GM19455 (cell line): ENCODE data around the gene UBC.
"Not testable (repeated sequence)": the region's sequence is repeated elsewhere in the genome, so short reads cannot be mapped to it uniquely, and the experiment has no call there.

Source experiments
- ATAC-seq: cut with Tn5 transposase; IDR thresholded peaks from one replicate; pipeline ENCODE4 v1.9.1; 2021; ENCODE audit not compliant: unreplicated experiment

UBC gene

DNA sequence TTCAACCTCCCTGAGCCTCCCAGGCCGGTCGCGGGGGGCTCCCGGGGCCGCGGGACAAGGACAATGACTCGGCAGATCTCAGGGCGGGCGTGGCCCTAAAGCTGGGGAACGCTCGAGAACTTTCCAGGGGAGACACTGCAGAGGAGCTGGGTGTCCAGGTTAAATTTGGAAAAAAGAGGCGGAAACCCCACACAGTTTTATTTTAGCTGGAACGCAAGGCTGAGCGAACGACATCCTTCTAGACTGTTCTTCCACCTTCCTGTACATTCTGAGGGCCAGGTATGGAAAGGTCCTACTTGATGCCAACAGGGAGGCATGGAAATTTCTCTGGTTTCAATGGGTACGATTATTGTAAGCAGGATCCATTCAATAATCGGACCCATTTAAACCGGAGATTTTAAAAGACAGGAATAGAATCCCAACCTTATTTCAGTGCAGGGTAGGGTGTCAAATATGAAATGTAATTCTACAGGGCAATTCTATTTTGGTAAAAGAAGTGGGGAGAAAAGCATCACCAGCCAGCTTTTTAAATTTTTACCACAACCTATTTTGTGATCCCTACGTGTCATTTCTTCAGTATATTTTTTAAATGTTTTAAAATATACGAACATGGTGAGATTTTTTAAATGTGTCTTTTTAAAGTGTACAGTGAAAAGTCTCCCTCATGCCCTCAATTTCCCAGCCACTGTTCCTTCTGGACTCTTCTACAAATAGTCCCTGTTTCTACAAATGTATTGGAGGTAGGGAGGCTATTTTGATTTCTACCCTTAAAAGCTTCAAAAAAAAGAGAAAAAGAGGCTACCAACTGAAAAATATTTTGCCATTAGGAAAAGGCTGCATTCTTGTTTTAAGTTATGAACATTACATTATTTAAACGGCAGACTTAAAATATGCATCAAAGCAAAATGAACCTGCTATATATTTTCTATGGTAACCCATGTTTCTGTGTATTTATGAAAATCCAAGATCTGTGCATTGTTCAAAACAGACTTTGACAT lies 1.1 kb upstream of the UBC start:
- peak; percentile 7 for ATAC-seq

DNA sequence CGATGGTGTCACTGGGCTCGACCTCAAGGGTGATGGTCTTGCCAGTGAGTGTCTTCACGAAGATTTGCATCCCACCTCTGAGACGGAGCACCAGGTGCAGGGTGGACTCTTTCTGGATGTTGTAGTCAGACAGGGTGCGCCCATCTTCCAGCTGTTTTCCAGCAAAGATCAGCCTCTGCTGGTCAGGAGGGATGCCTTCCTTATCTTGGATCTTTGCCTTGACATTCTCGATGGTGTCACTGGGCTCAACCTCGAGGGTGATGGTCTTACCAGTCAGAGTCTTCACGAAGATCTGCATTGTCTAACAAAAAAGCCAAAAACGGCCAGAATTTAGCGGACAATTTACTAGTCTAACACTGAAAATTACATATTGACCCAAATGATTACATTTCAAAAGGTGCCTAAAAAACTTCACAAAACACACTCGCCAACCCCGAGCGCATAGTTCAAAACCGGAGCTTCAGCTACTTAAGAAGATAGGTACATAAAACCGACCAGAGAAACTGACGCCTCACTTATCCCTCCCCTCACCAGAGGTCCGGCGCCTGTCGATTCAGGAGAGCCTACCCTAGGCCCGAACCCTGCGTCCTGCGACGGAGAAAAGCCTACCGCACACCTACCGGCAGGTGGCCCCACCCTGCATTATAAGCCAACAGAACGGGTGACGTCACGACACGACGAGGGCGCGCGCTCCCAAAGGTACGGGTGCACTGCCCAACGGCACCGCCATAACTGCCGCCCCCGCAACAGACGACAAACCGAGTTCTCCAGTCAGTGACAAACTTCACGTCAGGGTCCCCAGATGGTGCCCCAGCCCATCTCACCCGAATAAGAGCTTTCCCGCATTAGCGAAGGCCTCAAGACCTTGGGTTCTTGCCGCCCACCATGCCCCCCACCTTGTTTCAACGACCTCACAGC lies 717 bp downstream of the UBC start:
- ATAC-seq = no peak

DNA sequence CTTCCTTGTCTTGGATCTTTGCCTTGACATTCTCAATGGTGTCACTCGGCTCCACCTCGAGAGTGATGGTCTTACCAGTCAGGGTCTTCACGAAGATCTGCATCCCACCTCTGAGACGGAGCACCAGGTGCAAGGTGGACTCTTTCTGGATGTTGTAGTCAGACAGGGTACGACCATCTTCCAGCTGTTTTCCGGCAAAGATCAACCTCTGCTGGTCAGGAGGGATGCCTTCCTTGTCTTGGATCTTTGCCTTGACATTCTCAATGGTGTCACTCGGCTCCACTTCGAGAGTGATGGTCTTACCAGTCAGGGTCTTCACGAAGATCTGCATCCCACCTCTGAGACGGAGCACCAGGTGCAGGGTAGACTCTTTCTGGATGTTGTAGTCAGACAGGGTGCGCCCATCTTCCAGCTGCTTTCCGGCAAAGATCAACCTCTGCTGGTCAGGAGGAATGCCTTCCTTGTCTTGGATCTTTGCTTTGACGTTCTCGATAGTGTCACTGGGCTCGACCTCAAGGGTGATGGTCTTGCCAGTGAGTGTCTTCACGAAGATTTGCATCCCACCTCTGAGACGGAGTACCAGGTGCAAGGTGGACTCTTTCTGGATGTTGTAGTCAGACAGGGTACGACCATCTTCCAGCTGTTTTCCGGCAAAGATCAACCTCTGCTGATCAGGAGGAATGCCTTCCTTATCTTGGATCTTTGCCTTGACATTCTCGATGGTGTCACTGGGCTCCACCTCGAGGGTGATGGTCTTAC lies 1.7 kb downstream of the UBC start:
- not testable (repeated sequence) for ATAC-seq

DNA sequence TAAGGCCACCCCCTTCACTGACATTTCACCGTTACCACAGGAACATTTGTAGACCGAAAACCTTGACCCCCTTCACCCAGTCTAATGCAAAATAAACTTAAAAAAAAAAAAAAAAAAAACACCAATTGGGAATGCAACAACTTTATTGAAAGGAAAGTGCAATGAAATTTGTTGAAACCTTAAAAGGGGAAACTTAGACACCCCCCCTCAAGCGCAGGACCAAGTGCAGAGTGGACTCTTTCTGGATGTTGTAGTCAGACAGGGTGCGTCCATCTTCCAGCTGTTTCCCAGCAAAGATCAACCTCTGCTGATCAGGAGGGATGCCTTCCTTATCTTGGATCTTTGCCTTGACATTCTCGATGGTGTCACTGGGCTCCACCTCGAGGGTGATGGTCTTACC lies 2.9 kb downstream of the UBC start:
- ATAC-seq = not testable (repeated sequence)

DNA sequence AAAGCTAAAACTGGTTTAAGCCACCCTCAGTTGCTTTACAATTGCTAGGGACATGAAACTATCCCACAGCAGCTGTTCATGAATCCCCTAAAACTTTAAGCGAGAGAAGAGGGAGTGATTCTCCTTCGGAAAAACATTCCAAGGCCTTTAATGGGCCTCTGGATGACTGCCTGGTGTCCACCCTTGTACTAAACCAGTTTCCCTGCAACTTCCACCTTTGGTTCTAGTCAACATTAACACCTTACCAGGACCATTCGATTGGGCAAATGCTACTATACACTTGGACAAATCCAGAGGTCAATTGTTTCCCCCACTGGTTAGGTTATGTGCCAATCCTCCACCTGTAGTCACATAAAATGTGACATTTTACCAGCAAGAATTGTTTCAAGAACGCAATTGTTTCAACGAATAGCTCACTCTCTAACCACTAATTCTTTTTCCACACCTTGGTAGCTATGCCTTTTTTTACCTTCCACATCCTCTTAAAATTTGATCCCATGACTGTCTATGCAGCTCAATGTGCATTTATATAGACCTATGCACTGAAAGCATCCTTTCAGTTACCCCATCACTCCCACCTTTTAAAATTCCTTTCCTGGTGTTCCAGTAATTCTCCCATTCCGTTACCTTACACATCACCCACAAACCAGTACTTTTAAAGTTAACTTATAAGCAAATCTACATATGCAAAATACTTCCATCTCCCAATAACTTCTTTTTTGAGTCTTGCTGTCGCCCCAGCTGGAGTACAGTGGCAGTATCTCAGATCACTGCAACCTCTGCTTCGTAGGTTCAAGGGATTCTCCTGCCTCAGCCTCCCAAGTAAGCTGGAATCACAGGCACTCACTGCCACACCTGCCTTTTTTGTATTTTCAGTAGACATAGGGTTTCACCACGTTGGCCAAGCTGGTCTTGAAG lies 3.6 kb downstream of the UBC start:
- ATAC-seq = no peak

DNA sequence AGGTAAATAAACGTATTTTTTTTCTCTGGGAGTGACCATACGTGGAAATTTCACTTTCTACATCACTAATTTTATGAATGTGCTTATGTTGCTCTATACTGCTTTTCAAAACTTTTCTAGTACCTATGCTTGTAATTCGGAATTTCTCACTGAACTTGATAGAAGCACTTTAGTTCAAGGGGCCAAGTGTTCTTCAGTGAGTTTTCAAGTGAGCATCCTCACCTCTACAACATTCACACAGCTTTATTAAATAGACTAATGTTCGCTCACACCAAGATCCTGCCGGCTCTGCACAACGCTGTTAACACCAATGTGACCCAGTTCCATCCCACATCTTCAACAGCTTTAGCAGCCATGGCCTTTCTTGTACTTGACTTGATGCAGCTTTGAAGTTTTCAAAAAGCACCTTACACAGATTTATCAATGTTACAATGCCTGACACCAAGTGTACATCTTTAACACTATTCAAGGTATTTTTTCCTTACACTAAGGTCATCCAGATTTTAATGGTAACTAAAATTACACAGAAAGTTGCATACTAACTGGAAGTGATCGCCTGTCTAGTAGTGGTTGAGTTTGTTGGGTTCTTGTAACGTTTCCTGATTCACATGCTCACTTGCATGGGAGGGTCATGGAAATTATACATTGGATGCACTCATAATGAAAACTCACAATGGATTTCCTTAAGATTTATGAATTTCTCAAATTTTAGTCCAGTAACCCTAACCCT lies 4.5 kb downstream of the UBC start:
- no peak for ATAC-seq

DNA sequence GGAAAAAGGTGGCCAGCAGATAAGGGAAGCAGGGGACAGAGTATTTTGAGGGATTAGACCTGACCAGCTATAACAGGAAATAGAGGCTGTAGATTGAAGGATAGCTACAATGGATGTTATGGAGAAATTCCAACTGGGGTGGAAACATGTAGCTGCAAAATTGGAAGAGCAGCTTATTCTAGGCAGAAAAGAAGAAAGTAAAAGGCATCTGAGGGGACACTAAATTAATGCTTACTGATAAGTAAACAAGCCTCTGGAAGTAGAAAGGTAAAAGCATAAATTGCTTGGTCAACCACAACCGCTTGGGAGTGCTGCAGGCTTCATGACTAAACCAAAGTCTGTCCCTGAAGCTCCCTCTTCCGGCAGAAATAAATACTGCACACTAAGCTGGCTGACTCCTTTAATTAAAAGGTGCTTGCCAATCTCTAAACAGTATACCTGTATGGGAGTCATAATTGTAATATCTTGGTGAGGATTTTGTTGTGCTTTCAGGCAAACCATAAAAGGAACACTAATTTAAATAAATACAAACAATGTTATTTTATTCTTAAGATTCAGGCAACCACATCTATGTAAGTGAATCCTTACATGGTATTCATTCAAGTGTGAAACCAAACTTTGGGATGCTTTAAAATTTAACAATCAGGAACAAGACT lies 7.7 kb downstream of the UBC start:
- ATAC-seq = peak; percentile 46

DNA sequence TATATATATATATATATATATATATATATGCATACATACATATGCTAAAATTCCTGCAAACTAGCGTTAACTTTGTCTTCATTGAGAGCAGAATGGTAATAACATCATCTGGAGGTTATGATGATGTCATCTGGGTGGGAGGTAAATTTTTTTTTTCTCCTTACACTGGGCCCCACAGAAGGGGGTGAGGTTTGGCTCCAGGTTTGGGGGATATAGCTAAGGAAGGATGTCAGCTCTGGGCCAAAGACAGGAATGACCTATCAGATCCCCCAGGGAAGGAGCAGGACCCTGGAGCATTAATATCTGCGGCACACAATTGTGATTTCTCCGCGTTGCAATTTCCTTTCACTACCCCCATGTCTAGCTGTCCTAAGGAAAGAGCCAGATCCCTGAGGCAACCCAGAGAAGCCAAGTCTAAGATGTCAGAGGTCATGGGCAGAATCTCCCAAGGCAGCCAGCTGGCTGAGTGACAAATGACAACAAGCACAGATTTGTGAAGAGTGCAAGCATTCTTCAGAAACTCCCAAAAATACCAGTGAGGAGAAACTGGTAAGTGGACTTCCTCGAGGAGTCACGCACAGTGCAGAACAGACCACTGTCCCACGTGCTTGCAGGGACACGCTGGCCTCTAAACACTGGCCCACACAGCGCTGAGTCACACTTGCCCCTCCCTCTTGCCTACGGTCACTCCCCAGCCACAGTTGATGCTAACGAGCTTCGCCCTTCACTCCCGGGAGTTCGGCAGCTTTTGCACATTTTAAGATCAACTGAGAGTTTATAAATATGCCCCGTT lies 9.9 kb downstream of the UBC start:
- ATAC-seq = no peak

DNA sequence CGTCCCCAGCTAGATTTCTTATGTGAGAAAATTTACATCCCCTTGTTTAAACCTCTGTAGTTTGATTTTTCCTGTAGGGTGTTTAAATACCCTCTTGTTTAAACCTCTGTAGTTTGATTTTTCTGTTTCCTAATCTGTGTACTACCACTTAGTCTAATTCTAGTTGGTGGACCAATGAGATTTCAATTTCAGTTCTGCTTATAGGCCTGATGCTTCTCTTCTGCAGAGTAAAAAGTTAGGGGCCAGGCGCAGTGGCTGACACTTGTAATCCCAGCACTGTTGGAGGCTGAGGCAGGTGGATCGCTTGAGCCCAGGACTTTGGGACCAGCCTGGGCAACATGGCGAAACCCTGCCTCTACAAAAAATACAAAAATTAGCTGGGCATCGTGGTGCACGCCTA lies 11.5 kb downstream of the UBC start:
- ATAC-seq = no peak

DNA sequence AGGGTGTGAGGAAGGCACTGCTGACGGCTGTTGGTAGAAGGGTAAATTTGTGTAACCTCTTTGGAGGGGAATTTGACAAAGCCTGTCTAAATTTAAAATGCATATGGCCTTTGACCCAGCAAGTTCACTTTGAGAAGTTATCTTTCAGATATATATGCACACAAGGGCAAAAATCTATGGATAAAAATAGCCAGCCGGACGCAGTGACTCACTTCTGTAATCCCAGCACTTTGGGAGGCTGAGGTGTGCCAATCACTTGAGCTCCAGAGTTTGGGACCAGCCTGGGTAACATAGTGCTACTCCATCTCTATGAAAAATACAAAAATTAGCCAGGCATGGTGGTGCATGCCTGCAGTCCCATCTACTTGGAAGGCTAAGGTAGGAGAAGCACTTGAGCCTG lies 13.4 kb downstream of the UBC start:
- no peak for ATAC-seq

DNA sequence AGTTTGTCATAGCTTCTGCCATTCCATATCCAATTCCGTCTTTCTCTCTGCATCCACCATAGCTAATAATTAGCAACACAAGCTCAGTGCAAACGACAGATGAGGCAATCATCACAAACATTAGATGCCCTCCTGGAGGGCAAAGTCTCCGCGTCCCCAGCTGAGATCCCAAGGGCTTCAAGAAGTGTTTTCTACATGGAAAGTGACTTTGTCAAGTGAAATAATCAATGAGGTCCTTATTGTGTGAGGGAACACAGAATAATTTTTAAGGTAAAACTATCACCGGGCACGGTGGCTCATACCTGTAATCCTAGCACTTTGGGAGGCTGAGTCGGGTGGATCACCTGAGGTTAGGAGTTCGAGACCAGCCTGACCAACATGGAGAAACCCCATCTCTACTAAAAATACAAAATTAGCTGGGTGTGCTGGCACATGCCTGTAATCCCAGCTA lies 14.1 kb downstream of the UBC start:
- ATAC-seq = not testable (repeated sequence)

DNA sequence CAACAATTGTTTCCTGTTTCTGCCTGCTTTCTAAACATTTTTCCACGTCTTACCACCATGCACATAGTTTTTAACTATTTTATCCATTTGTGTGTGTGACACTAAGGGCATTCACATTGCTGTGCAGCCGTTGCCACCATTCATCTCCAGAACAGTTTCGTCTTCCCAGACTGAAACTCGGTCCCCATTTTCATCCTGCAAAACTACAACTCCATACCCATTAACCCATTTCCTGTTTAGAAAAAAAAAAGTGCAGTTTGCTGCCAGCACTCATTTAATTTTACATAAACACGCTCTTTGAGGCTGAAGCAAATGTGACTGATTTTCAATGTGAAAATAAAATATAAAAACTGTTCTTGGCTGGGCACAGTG lies 15.5 kb downstream of the UBC start:
- ATAC-seq = no peak

DNA sequence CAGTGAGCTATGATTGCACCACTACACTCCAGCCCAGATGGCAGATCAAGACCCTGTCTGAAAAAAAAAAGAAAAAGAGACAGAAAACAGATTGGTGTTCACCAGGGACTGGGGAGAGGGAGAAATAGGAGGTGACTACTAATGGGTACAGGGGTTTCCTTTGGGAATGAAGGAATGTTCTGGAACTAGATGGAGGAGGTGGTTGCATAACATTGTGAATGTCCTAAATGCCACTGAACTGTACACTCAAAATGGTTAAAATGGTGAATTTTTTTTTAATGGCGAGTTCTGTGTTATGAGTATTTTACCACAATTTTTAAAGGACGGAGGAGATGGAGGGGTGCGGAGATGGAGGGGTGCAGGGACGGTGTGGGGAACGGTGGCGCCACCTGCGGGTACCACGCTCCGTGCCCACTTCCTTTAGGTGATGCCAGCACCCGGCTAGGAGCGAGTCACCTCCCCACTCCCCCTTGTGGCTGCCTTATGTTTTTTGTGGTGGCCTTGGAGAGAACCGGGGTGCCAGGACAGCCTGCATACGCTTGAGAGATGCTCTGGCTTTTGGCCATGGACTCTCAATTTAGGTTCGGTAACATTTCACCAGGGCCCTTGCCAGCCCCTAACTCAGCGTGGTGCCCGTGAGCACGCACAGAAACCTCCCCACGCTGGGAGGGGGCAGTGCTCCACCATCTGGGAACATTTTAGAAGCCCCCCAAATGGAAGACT lies 16.1 kb downstream of the UBC start:
- ATAC-seq = no peak

DNA sequence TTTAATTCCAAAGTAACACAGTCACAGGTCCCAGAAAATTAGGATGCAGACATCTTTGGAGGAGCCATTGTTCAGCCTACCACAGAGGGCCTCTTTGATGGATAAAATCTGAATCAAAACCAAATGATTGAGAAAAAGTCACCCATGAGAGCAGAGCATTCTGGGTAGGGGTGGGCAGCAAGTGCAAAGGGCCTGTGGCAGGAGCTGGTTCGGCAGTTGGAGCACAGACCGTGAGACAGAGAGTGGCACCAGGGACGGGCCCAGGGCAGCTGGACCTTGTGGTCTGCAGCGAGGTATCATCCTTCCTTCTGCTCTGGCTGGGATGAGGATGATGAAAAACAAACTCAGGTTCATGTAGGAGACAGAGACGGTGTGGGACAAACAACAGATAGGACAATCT lies 18.0 kb downstream of the UBC start:
- ATAC-seq = no peak

DNA sequence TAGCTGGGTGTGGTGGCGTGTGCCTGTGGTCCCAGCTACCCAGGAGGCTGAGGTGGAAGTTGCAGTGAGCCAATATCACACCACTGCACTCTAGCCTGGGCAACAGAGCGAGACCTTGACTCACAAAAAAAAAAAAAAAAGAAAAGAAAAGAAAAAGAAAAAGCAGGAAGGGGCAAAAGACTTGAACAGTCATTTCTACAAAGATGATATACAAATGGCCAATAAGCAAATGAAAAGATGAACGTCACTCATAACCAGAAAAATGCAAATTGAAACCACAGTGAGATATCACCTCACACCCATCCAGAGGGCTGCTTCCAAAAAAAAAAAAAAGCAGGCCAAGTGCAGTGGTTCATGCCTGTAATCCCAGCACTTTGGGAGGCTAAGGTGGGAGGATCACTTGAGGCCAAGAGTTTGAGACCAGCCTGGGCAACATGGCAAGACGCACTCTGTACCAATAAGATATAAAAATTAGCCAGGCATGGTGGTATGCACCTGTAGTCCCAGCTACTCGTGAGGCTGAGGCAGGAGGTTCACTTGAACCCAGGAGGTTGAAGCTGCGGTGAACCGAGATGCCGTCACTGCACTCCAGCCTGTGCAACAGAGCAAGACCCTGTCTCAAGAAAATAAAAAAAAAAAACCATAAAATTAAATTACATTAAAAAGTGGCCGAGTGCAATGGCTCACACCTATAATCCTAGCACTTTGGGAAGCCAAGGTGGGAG lies 20.5 kb downstream of the UBC start:
- peak; percentile 57 for ATAC-seq

DNA sequence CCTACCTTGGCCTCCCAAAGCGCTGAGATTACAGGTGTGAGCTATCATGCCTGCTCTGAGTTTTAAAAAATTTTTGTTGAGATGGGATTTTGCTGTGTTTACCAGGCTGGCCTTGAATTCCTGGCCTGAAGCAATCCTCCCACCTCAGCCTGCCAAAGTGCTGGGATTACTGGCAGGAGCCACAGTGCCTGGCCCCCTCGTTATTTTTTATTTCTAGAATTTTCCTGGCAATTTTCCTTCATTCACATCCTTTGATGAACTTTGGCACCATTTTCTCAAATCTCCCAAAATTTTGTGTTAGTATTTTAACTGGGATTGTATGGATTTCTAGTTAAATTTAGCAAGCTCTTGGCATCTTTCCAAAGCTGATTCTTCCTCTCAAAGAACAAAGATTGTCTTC lies 26.2 kb downstream of the UBC start:
- no peak for ATAC-seq

DNA sequence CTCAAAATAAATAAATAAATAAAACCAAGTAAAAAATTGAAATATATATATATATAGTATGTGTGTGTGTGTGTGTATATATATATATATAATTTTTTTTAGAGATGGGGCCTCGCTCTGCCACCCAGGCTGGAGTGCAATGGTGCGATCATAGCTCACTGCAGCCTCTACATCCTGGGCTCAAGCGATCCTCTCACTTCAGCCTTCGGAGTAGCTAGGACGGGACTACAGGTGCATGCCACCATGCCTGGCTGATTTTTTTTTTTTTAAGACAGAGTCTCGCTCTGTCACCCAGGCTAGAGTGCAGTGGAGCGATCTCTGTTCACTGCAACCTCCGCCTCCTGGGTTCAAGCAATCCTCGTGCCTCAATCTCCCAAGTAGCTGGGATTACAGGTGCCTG lies 26.7 kb downstream of the UBC start:
- ATAC-seq = not testable (repeated sequence)
